Caco-2 (cell line): Measurements from ENCODE around the gene TRIP13. TPM values are rescaled to one million over a fixed set of nuclear protein-coding genes. Genes with fewer than 3 reads are reported as not detected.

Source experiments
- BruUV-seq: library from RNA; stranded (reverse); fragments of 400-500 nt; replicated peaks from 2 replicates; lab custom pipeline; 2021; lab: Mats Ljungman, UMichigan
- CTCF ChIA-PET: fragments of 300-600 bp; sonication (Branson Sonifier 250); formaldehyde crosslinking; loops from one replicate; lab custom pipeline; 2022; ENCODE audit warnings: antibody characterized with exemption; lab: Charles Lee
- POLR2A ChIA-PET: fragments of 300-600 bp; sonication (Branson Sonifier 250); formaldehyde crosslinking; loops from one replicate; lab custom pipeline; 2022; ENCODE audit warnings: antibody characterized with exemption; lab: Charles Lee
- DNase-seq, 2 experiments: peaks; one replicate each; pipeline versions ENCODE4 v3.0.0 to v3.0.0-alpha.2; 2020 to 2022
- H3K27me3 ChIP-seq: replicated peaks from 2 replicates; pipeline ENCODE4 v1.6.0; 2011; ENCODE audit warnings: low read length; ENCODE audit not compliant: control insufficient read depth, insufficient read depth
- H3K36me3 ChIP-seq: 2 replicates; pipeline ENCODE4 v1.5.1; 2011; ENCODE audit warnings: low read length; ENCODE audit not compliant: control insufficient read depth, insufficient read depth
- H3K4me1 ChIP-seq: fragments of 250-450 bp; sonication (Bioruptor Pico); 2 replicates; pipeline ENCODE4 v1.5.1; 2020; ENCODE audit warnings: mild to moderate bottlenecking
- H3K4me3 ChIP-seq: 2 replicates; pipeline ENCODE4 v1.5.1; 2011; ENCODE audit warnings: low read depth, mild to moderate bottlenecking, control low read depth, low read length
- H3K9me3 ChIP-seq: fragments of 250-450 bp; sonication (Bioruptor Pico); 2 replicates; pipeline ENCODE4 v1.5.1; 2020; ENCODE audit warnings: mild to moderate bottlenecking, moderate library complexity
- H3K27ac Mint-ChIP-seq: one replicate; pipeline ENCODE4 v1.8.0; 2022; ENCODE audit warnings: mixed read lengths; ENCODE audit not compliant: unreplicated experiment
- H3K27me3 Mint-ChIP-seq: one replicate; pipeline ENCODE4 v1.8.0; 2022; ENCODE audit warnings: mixed read lengths; ENCODE audit not compliant: insufficient read depth, unreplicated experiment
- H3K36me3 Mint-ChIP-seq: one replicate; pipeline ENCODE4 v1.8.0; 2022; ENCODE audit warnings: mild to moderate bottlenecking, mixed read lengths; ENCODE audit not compliant: insufficient read depth, unreplicated experiment
- H3K4me1 Mint-ChIP-seq: one replicate; pipeline ENCODE4 v1.8.0; 2022; ENCODE audit warnings: low read depth, mixed read lengths; ENCODE audit not compliant: unreplicated experiment
- H3K4me3 Mint-ChIP-seq: one replicate; pipeline ENCODE4 v1.8.0; 2022; ENCODE audit warnings: mild to moderate bottlenecking, moderate library complexity, mixed read lengths; ENCODE audit not compliant: unreplicated experiment
- H3K9me3 Mint-ChIP-seq: one replicate; pipeline ENCODE4 v1.8.0; 2022; ENCODE audit warnings: mixed read lengths; ENCODE audit not compliant: unreplicated experiment
- CTCF ChIP-seq, 2 experiments: fragments of 200-600 bp in 1 of 2; IDR thresholded peaks; 1 replicate in 1 of 2; 2 replicates in 1 of 2; pipeline versions ENCODE4 v1.5.1 to v1.8.0; 2011 to 2022; ENCODE audit warnings: antibody characterized with exemption in 1 of 2, control low read depth in 1 of 2, inconsistent platforms in 1 of 2, low read depth in 1 of 2, low read length in 1 of 2, mild to moderate bottlenecking in 1 of 2, moderate library complexity in 1 of 2; ENCODE audit not compliant: insufficient read depth in 1 of 2, severe bottlenecking in 1 of 2, unreplicated experiment in 1 of 2
- intact Hi-C: fragments of 100-400 bp; cut with micrococcal nuclease; formaldehyde crosslinking; loops from one replicate; pipeline ENCODE4 v1.10.0; 2022; ENCODE audit not compliant: unreplicated experiment
- total RNA-seq: library from RNA; stranded (reverse); gene quantifications from 2 replicates; pipeline ENCODE4 v1.2.3, GENCODE V29; 2022

TRIP13 gene
- total RNA-seq, 1 experiment from 2014 or later = 42.5 TPM

DNA sequence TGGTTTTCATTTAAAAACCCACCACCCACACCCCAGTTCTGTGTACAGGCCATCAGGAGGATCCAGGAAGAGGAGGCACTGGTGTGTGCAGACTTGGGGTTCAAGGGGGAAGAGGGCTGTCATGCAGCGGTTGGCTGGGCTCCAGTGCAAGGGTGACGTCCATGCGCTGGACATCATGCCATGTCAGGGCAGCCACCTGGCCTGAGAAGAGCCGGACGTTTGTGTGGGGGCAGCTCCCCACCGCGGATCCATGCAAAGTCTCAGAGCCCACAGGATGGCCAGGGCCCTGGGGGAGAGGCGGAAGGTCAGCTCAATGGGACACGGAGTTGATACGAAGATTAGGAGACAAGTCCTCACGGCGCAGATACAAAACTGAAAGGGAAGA, 11.1 kb upstream of the TRIP13 start:
- no peak overlapping the region for H3K4me3 Mint-ChIP-seq
- Histone ChIP-seq H3K4me3 (no peak overlapping the region), H3K4me1 (no peaks in the 10 kb centered on the region), H3K9me3 (no peaks in the 10 kb centered on the region), H3K27me3 (no peaks in the 10 kb centered on the region), H3K36me3 (peaks cover 12% of the 10 kb centered on the region)
- no peaks in the 10 kb centered on the region for H3K4me1 Mint-ChIP-seq
- no peak for DNase-seq
- H3K27me3 Mint-ChIP-seq = no peaks in the 10 kb centered on the region
- TF ChIP-seq CTCF (IDR thresholded peaks at IDR 0.05; ENCODE audit: insufficient read depth in 1 of 2, low read depth in 1 of 2, low read length in 1 of 2, severe bottlenecking in 1 of 2, unreplicated experiment in 1 of 2) = no peak
- ChIA-PET POLR2A (no interaction called here), CTCF (no interaction called here)
- intact Hi-C loops = no loop called here
- H3K27ac Mint-ChIP-seq = no peak overlapping the region
- H3K9me3 Mint-ChIP-seq = no peaks in the 10 kb centered on the region
- no TSS peak for BruUV-seq
- peaks cover 71% of the 10 kb centered on the region for H3K36me3 Mint-ChIP-seq

- H3K36me3 Mint-ChIP-seq = peaks cover 71% of the 10 kb centered on the region
- H3K27ac Mint-ChIP-seq = no peak overlapping the region
Observed at GRCh38 chr5:882253-883183, 10.2 kb upstream of the TRIP13 start.

More at GRCh38 chr5:882253-883183, 10.2 kb upstream of the TRIP13 start:
- H3K27me3 Mint-ChIP-seq = no peaks in the 10 kb centered on the region
- no peak overlapping the region for H3K4me3 Mint-ChIP-seq
- DNase-seq = peak in 1 of 2 experiments; percentile 17
- TF ChIP-seq CTCF (IDR thresholded peaks at IDR 0.05; ENCODE audit: insufficient read depth in 1 of 2, low read depth in 1 of 2, low read length in 1 of 2, severe bottlenecking in 1 of 2, unreplicated experiment in 1 of 2) = no peak
- ChIA-PET POLR2A (no interaction called here), CTCF (no interaction called here)
- Histone ChIP-seq H3K27me3 (no peaks in the 10 kb centered on the region), H3K9me3 (no peaks in the 10 kb centered on the region), H3K36me3 (peaks cover 10% of the 10 kb centered on the region), H3K4me1 (no peaks in the 10 kb centered on the region), H3K4me3 (no peak overlapping the region)
- H3K9me3 Mint-ChIP-seq = no peaks in the 10 kb centered on the region
- intact Hi-C loops = no loop called here
- no peaks in the 10 kb centered on the region for H3K4me1 Mint-ChIP-seq
- BruUV-seq = no TSS peak
